ENCODE measurements around the gene ATP10A. TPM values are rescaled to one million over a fixed set of nuclear protein-coding genes. Genes with fewer than 3 reads are reported as not detected.

ATP10A gene
- total RNA-seq, 1 donor from 2014 or later = 0.58 TPM

DNA sequence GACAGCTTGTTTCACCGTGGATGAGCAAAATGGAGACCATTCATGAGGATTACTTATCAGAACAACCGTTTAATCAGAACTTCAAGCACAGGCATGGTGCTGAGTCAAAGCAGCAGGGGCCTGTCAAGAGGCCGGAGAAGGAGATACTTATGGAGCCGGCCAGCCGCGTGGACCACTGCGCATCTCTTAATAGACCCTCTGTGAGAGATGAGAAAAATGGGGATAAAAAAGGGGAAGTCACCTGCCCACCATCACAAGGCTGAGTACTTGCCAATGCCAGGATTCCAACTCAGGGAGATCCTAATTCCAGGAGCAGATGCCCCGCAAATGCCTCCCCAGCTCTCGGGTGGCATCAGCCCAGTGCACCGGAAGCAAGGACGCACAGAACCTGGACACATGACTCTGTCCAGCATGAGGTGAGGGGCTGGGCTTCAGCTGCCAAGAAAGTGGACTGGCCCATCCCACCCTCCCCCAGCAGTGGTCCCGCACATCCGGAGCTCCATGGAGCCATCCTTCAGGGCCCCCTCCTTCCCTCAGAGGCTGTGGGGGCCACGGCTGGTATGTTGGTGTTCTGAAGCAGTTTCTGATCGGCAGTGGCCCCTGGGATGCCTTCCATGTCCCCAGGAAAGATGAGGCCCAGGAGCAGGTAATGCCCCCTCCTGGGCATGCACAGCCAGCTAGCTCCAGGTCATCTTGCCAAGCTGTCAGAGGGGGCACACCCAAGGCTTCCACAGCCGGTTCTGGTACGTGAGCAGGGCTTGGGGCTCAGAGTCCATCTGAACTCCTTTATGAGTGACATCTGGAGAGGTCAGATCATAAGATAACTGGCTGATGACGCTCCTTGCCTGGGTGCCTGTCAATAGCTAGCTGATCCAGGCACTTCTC, 143.8 kb downstream of the ATP10A start:
- no peak for DNase-seq
- H3K27ac ChIP-seq (replicated peaks) = no peak overlapping the region
- intact Hi-C loops (cut with micrococcal nuclease) = no loop called here
- H3K9me3 ChIP-seq (replicated peaks) = no peaks in the 10 kb centered on the region
- H3K36me3 ChIP-seq = no peaks in the 10 kb centered on the region
- peaks cover 11% of the 10 kb centered on the region for H3K27me3 ChIP-seq (ENCODE audit: low read depth)
- H3K4me3 ChIP-seq = no peak overlapping the region
- H3K4me1 ChIP-seq = no peaks in the 10 kb centered on the region
- no peak for TF ChIP-seq CTCF (IDR thresholded peaks at IDR 0.05; ENCODE audit: borderline replicate concordance)

DNA sequence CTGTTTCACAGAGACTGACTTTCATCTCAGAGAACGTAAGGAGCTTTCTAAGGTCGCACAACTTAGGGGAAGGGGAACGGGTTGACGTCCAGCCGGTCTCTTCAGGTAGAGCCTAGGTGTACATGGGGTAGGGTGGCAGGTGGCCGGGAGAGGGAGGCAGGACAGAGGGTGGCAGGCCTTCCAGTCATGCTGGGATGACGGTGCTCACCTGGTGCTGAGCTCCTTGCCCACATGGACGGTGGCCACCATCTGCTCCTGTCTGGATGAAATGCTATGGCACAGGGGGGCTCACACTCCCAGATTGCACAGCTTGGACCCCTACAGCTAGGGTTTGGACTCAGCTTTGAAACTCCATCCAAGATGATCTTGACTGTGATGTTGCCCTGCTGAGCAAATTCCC, 144.5 kb downstream of the ATP10A start:
- Histone ChIP-seq H3K27me3 (ENCODE audit: low read depth) (peaks cover 11% of the 10 kb centered on the region), H3K4me1 (no peaks in the 10 kb centered on the region), H3K36me3 (no peaks in the 10 kb centered on the region), H3K27ac (replicated peaks) (no peak overlapping the region), H3K4me3 (no peak overlapping the region), H3K9me3 (replicated peaks) (no peaks in the 10 kb centered on the region)
- TF ChIP-seq CTCF (IDR thresholded peaks at IDR 0.05; ENCODE audit: borderline replicate concordance) = no peak
- no peak for DNase-seq
- intact Hi-C loops (cut with micrococcal nuclease) = no loop called here

- no peak for TF ChIP-seq CTCF (IDR thresholded peaks at IDR 0.05; ENCODE audit: borderline replicate concordance)
- Histone ChIP-seq H3K27me3 (ENCODE audit: low read depth) (peaks cover 11% of the 10 kb centered on the region), H3K4me1 (no peaks in the 10 kb centered on the region), H3K36me3 (no peaks in the 10 kb centered on the region), H3K4me3 (no peak overlapping the region), H3K9me3 (replicated peaks) (no peaks in the 10 kb centered on the region), H3K27ac (replicated peaks) (no peak overlapping the region)
- intact Hi-C loops (cut with micrococcal nuclease) = no loop called here
- no peak for DNase-seq
Measured at GRCh38 chr15:25718169-25718536, 145.0 kb downstream of the ATP10A start.

GRCh38 chr15:25717457-25718168, 145.5 kb downstream of the ATP10A start:
- Histone ChIP-seq H3K36me3 (no peaks in the 10 kb centered on the region), H3K27me3 (ENCODE audit: low read depth) (peaks cover 11% of the 10 kb centered on the region), H3K4me3 (no peak overlapping the region), H3K9me3 (replicated peaks) (no peaks in the 10 kb centered on the region), H3K4me1 (no peaks in the 10 kb centered on the region), H3K27ac (replicated peaks) (no peak overlapping the region)
- no peak for DNase-seq
- intact Hi-C loops (cut with micrococcal nuclease) = no loop called here
- TF ChIP-seq CTCF (IDR thresholded peaks at IDR 0.05; ENCODE audit: borderline replicate concordance) = no peak

- TF ChIP-seq CTCF (IDR thresholded peaks at IDR 0.05; ENCODE audit: borderline replicate concordance) = no peak
- Histone ChIP-seq H3K4me3 (no peak overlapping the region), H3K27ac (replicated peaks) (no peak overlapping the region), H3K36me3 (no peaks in the 10 kb centered on the region), H3K4me1 (no peaks in the 10 kb centered on the region), H3K9me3 (replicated peaks) (no peaks in the 10 kb centered on the region), H3K27me3 (ENCODE audit: low read depth) (peaks cover 11% of the 10 kb centered on the region)
- no peak for DNase-seq
- intact Hi-C loops (cut with micrococcal nuclease) = no loop called here
Measured at GRCh38 chr15:25717127-25717456, 146.0 kb downstream of the ATP10A start.

Data from left ventricle myocardium inferior (tissue), 1 donor.